Astrocyte of the cerebellum (primary cell): ENCODE measurements around the gene NHEJ1.

ENCODE experiments used
- DNase-seq: peaks from one replicate; pipeline ENCODE4 v3.0.0-alpha.2; 2011; ENCODE audit warnings: low read depth
- H3K4me3 ChIP-seq: 2 replicates; pipeline ENCODE4 v1.5.1; 2011; ENCODE audit warnings: mild to moderate bottlenecking, low read depth, low read length, moderate library complexity
- CTCF ChIP-seq: IDR thresholded peaks from 2 replicates; pipeline ENCODE4 v1.5.1; 2012; ENCODE audit warnings: low read length, low read depth, moderate library complexity, mild to moderate bottlenecking; ENCODE audit errors: missing control alignments
- in situ Hi-C: cut with HindIII; loops from 2 replicates; pipeline ENCODE4 v1.10.0; 2017; ENCODE audit warnings: low sequenced_read_pairs

Gene NHEJ1

DNA sequence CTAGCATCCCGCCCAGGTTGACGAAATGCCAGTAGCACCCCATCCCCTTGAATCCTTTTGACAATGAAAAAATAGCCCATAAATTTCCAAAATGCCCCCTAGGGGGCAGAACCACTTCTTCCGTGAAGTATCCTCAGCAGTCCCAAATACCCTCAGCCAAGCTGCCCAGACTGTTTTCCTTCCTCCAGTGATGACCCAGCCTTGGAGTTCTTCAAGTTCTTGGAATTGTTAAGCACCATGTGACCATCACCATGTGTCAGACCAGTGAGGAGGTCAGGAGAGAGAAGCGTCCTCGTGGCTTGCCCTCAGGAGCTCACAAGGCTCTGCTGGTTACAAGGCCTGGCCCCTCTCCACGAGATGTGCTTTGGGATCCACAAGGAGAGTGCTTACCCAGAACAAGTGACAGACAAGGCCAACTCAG, 10.6 kb upstream of the NHEJ1 start:
- peak; percentile 77 for TF ChIP-seq CTCF
- no peak overlapping the region for H3K4me3 ChIP-seq
- peak; percentile 32 for DNase-seq
- in situ Hi-C loops = no loop called here

DNA sequence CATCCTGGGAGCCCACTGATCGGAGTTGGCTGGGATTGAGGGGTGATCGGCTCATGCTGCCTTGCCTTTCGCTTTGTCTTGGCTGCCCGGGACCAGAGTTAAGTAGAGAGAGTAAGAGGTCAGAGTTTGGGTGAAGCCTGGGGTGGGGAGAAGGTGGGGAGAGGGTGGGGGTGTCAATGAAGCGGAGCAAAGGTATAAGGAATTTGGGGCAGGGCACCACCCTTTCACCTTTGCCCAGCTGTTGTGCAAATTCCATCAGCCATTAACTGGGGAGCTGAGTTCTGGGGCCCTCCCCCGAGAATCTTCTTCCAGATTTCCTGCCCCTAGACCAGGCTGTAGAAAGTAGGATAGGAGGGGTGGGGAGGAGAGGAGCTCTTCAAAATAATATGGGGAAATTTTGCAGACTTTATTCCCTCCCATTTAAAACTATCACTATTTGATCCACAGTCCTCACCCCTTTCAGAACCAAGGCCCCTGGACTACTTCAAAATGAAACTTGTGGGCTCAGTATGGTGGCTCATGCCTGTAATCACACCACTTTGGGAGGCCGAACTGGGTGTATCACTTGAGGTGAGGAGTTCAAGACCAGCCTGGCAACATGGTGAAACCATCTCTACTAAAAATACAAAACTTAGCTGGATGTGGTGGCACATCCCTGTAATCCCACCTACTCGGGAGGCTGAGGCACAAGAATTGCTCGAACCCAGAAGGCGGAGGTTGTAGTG, 9.5 kb upstream of the NHEJ1 start, which contains the start of gene SLC23A3:
Gene SLC23A3 (minus strand): TSS at position 100 of the 725 bp plus-strand sequence. CDS start 45 bp downstream, at position 55.
- H3K4me3 ChIP-seq = no peak within 1 kb of the TSS
- in situ Hi-C loops = no loop called here
- DNase-seq = no peak
- no peak for TF ChIP-seq CTCF

DNA sequence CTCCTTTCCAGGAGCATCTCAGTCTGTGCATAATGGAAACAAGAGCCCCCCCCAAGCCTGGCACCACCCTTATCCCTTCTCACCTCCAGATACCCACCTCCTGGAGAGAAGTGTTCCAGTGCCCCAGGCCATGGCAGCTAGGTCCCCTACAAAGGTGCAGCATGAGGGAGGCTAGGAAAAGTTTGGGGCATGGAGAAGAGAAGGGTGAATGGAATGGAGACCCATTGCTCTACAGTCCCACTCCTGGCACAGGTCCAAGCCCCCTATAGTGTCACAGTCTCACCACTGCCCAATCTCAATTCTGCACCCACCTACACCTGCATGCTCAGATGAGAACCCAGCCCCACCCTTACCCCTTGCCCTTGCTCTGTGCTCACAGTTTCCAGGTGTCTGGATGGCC, 8.3 kb upstream of the NHEJ1 start:
- DNase-seq = no peak
- no peak for TF ChIP-seq CTCF
- H3K4me3 ChIP-seq = no peak overlapping the region
- in situ Hi-C loops = no loop called here

- in situ Hi-C loops = no loop called here
- no peak overlapping the region for H3K4me3 ChIP-seq
- no peak for TF ChIP-seq CTCF
- DNase-seq = no peak
Observed at GRCh38 chr2:219168526-219168925, 7.9 kb upstream of the NHEJ1 start.

GRCh38 chr2:219167997-219168396, 7.4 kb upstream of the NHEJ1 start:
- in situ Hi-C loops = no loop called here
- H3K4me3 ChIP-seq = no peak overlapping the region
- DNase-seq = no peak
- no peak for TF ChIP-seq CTCF

GRCh38 chr2:219165058-219165911, 4.7 kb upstream of the NHEJ1 start:
- no peak for TF ChIP-seq CTCF

More at GRCh38 chr2:219165058-219165911, 4.7 kb upstream of the NHEJ1 start:
- in situ Hi-C loops = no loop called here
- no peak for DNase-seq
- H3K4me3 ChIP-seq = no peak overlapping the region
